Measurements from ENCODE around the gene ACP7.
A peak's percentile ranks its signal among the peaks of the same experiment; 100 is the strongest.

ACP7 gene, protein sequence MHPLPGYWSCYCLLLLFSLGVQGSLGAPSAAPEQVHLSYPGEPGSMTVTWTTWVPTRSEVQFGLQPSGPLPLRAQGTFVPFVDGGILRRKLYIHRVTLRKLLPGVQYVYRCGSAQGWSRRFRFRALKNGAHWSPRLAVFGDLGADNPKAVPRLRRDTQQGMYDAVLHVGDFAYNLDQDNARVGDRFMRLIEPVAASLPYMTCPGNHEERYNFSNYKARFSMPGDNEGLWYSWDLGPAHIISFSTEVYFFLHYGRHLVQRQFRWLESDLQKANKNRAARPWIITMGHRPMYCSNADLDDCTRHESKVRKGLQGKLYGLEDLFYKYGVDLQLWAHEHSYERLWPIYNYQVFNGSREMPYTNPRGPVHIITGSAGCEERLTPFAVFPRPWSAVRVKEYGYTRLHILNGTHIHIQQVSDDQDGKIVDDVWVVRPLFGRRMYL

DNA sequence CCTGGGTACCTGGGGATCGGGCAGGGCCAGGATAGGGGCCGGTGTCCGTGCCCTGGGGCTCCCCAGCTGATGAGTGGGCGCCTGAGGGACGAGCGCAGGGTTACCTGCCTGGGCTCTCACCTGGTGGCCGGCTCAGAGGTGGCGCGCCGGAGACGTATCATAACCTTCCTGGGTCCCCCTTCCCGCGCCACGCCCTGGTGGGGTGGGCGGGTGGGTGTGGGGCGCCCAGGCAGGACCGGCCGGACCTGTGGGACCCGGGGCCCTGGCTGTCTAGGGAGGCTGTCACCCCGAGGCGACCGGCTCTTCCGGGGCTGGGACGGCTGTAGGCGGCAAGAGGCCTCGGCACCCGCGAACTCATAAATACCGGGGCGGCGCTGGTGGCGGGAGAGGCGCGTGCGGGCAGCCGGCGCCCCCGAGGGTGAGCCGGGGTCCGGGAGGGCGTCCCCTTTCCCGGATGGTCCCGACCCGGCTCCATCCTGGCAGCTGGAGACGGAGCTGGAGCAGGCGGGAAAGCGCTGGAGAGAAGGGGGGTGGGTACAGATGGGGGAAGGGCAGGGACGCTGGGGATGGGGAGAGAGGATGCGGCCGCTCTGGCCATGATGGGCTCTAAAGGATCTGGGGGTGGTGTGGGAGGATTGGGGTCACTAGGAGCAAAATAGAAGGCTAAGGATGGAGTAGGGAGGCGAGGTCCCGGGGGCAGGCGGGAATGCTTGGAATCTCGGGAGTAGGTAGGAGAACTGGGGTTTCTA, at the start of gene ACP7:
ACP7 (plus strand) TSS at position 386 of the 749 bp plus-strand sequence. CDS start 902 bp downstream, outside the sequence.
- Mint-ChIP-seq H3K4me1 (peaks cover 13% of the 10 kb centered on the region), H3K36me3 (no peaks in the 10 kb centered on the region), H3K4me3 (no peak within 1 kb of the TSS), H3K27me3 (peaks cover 61% of the 10 kb centered on the region), H3K9me3 (no peaks in the 10 kb centered on the region), H3K27ac (no peak within 1 kb of the TSS)
- no peak for ATAC-seq

DNA sequence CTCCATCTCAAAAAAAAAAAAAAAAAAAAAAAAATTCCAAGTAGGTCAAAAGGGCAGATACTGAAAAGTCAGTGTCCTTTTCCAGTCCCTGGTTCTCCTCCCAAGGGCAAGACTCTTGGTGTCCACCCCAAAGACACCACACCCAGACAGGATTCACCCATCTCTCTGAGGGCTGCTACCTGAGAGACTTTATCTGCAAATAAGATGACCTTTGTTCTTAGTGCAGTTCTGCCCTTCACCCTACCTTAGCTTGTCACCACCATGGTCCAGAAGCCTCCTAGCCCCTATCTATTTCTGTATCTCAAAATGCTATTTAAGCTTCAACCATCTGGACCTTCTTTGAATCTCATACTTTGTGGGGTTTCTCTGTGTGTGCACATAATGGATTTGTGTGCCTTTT, 47.6 kb upstream of the ACP7 start:
- Mint-ChIP-seq H3K9me3 (peaks cover 4% of the 10 kb centered on the region), H3K4me3 (no peak overlapping the region), H3K27ac (no peak overlapping the region), H3K4me1 (peaks cover 8% of the 10 kb centered on the region), H3K36me3 (no peaks in the 10 kb centered on the region), H3K27me3 (peaks cover 28% of the 10 kb centered on the region)
- no peak for ATAC-seq

DNA sequence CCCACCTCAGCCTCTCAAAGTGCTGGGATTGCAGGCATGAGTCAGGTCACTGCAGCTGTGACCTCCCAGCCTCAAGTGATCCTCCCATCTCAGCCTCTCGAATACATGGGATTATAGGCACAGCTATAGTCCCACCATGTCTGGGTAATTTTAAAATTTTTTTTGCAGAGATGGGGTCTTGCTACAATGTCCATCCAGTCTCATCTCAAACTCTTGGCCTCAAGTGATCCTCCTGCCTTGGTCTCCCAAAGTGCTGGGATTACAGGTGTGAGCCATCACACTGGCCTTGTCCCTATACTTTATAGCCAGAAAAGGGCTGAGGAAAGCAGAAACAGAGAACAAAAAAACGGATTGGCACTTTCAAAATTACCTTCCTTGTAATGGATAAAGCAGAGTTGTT, 47.0 kb upstream of the ACP7 start:
- Mint-ChIP-seq H3K27ac (no peak overlapping the region), H3K27me3 (peaks cover 22% of the 10 kb centered on the region), H3K9me3 (peaks cover 4% of the 10 kb centered on the region), H3K4me3 (no peak overlapping the region), H3K36me3 (no peaks in the 10 kb centered on the region), H3K4me1 (peaks cover 7% of the 10 kb centered on the region)
- no peak for ATAC-seq

DNA sequence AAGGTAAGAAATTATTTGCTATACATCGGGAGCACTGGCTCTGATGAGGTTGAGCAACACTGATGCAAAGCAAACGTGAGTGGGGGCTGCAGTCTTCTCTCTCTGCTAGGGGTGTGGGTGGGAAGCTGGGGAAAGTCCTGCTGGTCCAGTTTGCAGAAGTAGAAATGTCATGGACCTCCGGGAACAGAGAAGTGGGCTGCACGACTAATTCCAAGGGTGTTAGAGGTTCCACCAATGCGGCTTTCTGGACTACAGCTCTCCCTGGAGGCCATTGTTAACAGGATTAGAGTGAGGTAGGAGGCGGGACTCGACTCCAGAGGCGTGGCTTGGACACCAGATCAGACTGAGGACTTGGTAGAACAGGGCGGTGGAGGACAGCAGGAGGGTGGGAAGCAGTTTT, 46.1 kb upstream of the ACP7 start:
- H3K36me3 Mint-ChIP-seq = no peaks in the 10 kb centered on the region
- H3K4me3 Mint-ChIP-seq = no peak overlapping the region
- peaks cover 4% of the 10 kb centered on the region for H3K9me3 Mint-ChIP-seq
- ATAC-seq = no peak
- no peaks in the 10 kb centered on the region for H3K4me1 Mint-ChIP-seq
- peaks cover 13% of the 10 kb centered on the region for H3K27me3 Mint-ChIP-seq
- H3K27ac Mint-ChIP-seq = no peak overlapping the region

DNA sequence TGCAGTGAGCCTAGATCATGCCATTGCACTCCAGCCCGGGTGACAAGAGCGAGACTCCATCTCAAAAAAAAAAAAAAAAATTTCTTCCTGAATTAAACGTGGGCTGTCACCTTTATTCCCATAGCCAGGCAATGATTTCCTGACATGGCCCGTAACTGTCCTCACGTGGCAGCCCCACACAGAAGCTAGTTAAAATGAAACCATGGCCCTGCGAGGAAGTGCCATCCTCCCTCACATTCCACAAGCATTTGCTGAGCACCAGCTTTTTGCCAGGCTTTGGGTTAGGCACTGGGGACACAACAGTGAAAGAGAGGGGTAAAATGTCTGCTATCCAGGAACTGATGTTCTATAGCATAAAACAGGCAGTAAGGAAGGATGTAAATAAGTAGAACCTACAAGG, 38.7 kb upstream of the ACP7 start:
- H3K4me3 Mint-ChIP-seq = no peak overlapping the region
- peaks cover 5% of the 10 kb centered on the region for H3K9me3 Mint-ChIP-seq
- H3K27me3 Mint-ChIP-seq = peaks cover 10% of the 10 kb centered on the region
- H3K27ac Mint-ChIP-seq = no peak overlapping the region
- no peaks in the 10 kb centered on the region for H3K4me1 Mint-ChIP-seq
- no peaks in the 10 kb centered on the region for H3K36me3 Mint-ChIP-seq
- ATAC-seq = no peak

DNA sequence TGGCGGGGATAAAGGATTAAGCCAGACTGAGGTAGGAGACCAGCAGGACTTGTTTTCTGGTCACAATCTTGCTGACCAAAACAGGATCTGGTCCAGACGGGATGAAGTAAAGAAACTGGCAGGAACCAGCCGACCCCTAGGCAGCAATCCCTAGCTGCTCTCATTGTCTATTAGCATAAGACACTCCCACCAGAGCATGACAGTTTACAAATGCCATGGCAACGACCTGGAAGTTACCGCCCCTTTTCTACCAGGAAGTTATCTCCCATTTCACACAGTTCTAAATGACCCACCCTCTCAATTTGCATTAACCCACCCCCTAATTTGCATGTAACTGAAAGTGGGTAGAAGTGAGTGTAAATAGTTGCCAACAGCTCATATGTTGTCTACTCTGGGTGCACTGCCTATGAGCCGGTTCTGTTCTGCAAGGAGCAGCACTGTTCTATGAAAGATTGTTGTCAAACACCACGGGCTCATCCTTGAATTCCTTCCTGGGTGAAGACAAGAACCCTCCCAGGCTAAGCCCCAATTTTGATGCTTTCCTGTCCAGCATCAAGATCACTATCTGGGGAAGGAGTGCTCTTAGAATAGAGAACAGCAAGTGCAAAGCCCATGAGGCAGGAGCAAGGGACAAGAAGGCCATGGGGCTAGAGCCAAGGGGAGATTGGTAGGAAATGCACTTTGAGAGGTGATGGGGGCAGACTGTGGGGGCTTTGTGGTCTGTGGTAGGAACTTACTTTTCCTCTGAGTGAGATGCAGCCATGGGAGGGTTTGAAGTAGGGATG, 37.9 kb upstream of the ACP7 start:
- no peak for ATAC-seq
- Mint-ChIP-seq H3K9me3 (peaks cover 3% of the 10 kb centered on the region), H3K27me3 (peaks cover 8% of the 10 kb centered on the region), H3K27ac (no peak overlapping the region), H3K36me3 (no peaks in the 10 kb centered on the region), H3K4me3 (no peak overlapping the region), H3K4me1 (no peaks in the 10 kb centered on the region)

DNA sequence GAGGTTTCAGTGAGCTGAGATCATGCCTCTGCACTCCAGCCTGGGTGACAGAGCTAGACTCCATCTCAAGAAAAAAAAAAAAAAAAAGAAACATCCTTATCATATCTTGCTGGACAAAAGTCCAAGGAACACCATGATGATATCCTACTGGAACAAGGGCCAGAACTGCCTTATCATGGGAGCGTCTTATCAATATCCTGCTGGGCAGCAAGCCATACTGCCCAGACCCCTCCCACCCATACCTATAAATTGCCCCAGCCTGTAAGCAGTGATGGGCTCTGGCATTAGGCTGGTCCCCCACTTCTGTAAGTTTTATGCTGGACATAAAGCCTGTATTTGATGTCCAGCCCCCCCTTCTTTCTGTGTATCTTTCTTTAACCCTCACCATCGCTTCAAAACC, 37.1 kb upstream of the ACP7 start:
- Mint-ChIP-seq H3K9me3 (peaks cover 3% of the 10 kb centered on the region), H3K4me1 (no peaks in the 10 kb centered on the region), H3K27ac (no peak overlapping the region), H3K4me3 (no peak overlapping the region), H3K27me3 (peaks cover 8% of the 10 kb centered on the region), H3K36me3 (no peaks in the 10 kb centered on the region)
- ATAC-seq = no peak

DNA sequence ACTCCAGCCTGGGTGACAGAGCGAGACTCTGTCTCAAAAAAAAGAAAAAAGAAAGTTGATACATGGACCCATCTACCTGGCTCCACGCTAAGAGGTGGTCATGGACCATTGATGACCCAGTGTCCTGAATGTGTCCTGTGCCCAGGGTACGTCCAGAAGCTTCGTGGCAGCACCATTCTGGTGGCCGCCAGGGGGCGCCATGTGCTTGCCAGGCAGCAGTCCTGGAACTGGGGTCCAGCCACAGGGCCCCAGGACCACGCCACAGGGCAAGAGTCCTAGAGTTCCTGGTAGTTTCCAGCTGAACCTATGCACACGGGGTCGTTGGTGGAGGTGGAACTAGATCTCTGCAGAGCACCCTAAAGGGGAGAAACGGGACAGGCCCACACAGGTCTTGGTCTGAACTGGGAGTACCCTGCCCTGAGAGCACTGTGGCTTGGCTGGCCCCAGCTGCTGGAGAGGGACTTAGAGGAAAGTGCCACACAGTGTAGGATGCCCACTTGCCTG, 31.9 kb upstream of the ACP7 start:
- H3K27me3 Mint-ChIP-seq = peaks cover 8% of the 10 kb centered on the region
- H3K4me1 Mint-ChIP-seq = no peaks in the 10 kb centered on the region
- no peak overlapping the region for H3K27ac Mint-ChIP-seq
- H3K36me3 Mint-ChIP-seq = no peaks in the 10 kb centered on the region
- H3K9me3 Mint-ChIP-seq = peaks cover 6% of the 10 kb centered on the region
- ATAC-seq = peak; percentile 41
- no peak overlapping the region for H3K4me3 Mint-ChIP-seq

DNA sequence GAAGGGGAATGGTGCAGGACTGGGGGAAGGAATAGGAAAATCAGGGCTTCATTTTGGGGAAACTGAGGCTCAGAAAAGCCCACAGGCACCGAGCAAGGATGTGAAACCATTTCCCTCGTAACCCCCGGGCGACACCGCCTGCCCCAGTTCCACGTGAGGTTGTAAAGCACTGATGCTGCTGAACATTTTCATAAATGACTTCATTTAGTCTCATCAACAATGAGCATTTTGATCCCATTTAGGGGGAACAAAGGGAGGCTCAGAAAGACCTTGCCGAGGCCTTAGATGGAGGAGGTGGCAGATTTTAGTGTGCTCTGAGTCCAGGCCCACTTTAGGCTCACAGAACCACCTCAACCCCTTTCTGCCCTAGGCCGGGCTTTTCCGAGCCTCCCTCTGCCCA, 31.3 kb upstream of the ACP7 start:
- Mint-ChIP-seq H3K9me3 (peaks cover 9% of the 10 kb centered on the region), H3K4me3 (no peak overlapping the region), H3K4me1 (no peaks in the 10 kb centered on the region), H3K27ac (no peak overlapping the region), H3K36me3 (no peaks in the 10 kb centered on the region), H3K27me3 (peaks cover 8% of the 10 kb centered on the region)
- ATAC-seq = no peak

DNA sequence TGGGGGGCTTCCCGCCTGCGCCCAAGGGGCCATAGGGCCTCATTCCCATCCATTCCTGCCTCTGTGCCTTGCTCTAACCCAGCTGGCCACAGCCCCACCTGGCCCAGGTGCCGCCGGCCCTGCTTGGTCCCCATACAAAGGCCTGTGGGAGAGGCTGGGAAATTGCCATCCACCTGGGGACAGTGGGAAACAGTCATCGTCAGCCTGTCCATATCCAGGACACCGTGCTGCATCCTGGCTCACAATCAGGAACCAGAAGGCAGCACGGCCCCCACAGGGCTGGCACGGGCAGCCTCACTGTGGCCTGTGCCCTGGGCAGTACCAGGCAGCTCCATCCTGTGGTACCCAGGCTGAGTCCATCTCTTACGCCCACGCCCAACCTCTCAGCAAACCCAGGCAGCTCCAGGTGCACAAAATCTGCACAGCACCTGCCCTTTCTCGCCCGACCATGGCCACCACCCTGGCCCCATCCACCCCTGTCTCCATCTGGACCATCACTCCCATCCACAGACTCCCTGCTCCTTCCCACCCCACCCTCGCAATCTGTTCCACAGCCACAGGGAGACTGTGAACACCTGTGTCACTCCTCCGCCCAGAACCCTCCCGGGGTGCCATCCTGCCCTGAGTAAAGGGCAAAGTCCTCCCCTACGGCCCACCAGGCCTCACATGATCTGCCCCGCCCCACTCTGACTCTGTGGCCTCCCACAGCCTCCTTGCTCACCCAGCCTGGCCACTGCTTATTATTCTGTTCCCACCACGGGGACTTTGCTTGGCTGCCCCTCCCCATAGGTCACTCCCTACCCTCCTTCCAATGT, 30.7 kb upstream of the ACP7 start:
- Mint-ChIP-seq H3K27ac (no peak overlapping the region), H3K27me3 (peaks cover 8% of the 10 kb centered on the region), H3K4me1 (no peaks in the 10 kb centered on the region), H3K9me3 (peaks cover 9% of the 10 kb centered on the region), H3K36me3 (no peaks in the 10 kb centered on the region), H3K4me3 (no peak overlapping the region)
- ATAC-seq = peak; percentile 16

DNA sequence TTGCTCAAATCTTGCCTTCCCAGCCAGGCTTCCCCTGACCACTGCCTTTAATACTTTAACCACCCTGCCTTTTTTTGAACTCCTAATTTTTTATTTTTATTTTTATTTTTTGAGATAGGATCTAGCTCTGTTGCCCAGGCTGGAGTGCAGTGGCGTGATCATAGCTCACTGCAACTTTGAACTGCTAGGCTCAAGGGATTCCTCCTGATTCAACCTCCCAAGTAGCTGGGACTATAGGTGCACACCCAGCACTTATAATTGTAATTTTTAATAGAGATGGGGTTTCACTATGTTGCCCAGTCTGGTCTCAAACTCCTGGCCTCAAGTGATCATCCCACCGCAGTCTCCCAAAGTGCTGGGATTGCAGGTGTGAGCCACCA, 30.1 kb upstream of the ACP7 start:
- no peaks in the 10 kb centered on the region for H3K4me1 Mint-ChIP-seq
- H3K36me3 Mint-ChIP-seq = no peaks in the 10 kb centered on the region
- H3K9me3 Mint-ChIP-seq = peaks cover 9% of the 10 kb centered on the region
- no peak overlapping the region for H3K4me3 Mint-ChIP-seq
- no peak overlapping the region for H3K27ac Mint-ChIP-seq
- peaks cover 2% of the 10 kb centered on the region for H3K27me3 Mint-ChIP-seq
- no peak for ATAC-seq

DNA sequence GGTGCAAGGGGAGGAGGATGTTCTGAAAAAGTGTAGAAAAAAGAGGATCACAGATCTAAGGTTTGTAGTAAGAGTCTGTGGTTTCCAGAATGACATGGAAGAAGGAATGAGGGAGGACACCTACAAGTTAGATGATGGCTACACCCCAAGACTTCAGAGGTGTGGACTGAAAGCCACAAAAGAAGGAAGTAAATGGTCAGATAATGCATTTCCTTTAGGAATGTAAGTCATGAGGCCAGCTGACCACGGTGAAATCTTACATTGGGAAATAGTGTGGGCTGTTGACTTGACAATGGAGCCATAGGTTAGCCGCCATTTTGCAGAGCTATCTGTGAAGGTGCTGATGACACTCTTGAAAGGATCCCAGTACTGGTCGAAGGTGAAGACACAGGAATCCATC, 26.6 kb upstream of the ACP7 start:
- Mint-ChIP-seq H3K4me3 (no peak overlapping the region), H3K4me1 (no peaks in the 10 kb centered on the region), H3K27ac (no peak overlapping the region), H3K9me3 (peaks cover 6% of the 10 kb centered on the region), H3K27me3 (peaks cover 10% of the 10 kb centered on the region), H3K36me3 (no peaks in the 10 kb centered on the region)
- no peak for ATAC-seq

DNA sequence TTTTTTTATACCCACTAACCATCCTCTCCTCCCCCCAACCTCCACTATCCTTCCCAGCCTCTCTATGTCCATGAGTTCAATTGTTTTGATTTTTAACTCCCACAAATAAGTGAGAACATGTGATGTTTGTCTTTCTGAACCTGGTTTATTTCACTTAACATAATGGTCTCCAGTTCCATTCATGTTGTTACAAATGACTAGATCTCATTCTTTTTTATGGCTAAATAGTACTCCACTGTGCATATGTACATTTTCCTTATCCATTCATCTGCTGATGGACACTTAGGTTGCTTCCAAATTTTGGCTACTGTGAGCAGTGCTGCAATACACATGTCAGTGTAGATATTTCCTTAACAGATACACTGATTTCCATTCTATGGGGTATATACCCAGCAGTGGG, 24.9 kb upstream of the ACP7 start:
- Mint-ChIP-seq H3K27me3 (peaks cover 18% of the 10 kb centered on the region), H3K36me3 (no peaks in the 10 kb centered on the region), H3K9me3 (peaks cover 6% of the 10 kb centered on the region), H3K4me3 (no peak overlapping the region), H3K27ac (no peak overlapping the region), H3K4me1 (no peaks in the 10 kb centered on the region)
- no peak for ATAC-seq

DNA sequence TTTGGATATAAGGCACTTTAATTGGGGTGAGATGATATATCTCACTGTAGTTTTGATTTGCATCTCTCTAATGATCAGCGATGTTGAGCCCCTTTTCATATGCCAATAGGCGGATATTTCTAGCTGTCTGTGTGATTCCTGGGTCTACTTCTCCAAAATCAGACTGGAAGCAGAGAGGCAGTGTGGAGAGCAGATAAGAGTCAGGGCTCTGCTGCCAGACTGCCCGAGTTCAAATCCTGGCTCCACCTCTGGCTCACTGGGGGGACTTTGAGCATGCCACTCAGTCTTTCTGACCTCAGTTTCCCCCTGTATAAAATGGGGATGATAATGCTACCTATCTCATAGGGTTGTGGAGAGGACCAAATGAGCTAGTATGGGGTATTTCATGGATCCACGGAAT, 24.0 kb upstream of the ACP7 start:
- Mint-ChIP-seq H3K9me3 (peaks cover 4% of the 10 kb centered on the region), H3K36me3 (no peaks in the 10 kb centered on the region), H3K4me1 (no peaks in the 10 kb centered on the region), H3K27ac (no peak overlapping the region), H3K4me3 (no peak overlapping the region), H3K27me3 (peaks cover 18% of the 10 kb centered on the region)
- ATAC-seq = no peak

All from stimulated activated memory B cell treated with anti-CD40 and anti-IgM and Interleukin-4, amounts not matched to agents 10 μg/mL and 1 μg/mL and 100 μg/mL, for 72 hours (primary cell).